Gastroesophageal sphincter (tissue), 4 donors: ENCODE measurements around the gene ANKRD36. TPM values are rescaled to one million over a fixed set of nuclear protein-coding genes. Genes with fewer than 3 reads are reported as not detected.
"Not testable (repeated sequence)": the region's sequence is repeated elsewhere in the genome, so short reads cannot be mapped to it uniquely, and the experiment has no call there.

Experiments
- ATAC-seq: fragments of 150-250 bp; one replicate; pipeline ENCODE4 v1.9.1; 2016; ENCODE audit warnings: mild to moderate bottlenecking, moderate library complexity
- H3K27ac ChIP-seq, 4 donors: fragments of 200-600 bp; sonication (generic) in 3 of 4; 1 replicate in 3 of 4; 2 replicates in 1 of 4; pipeline ENCODE4 v1.5.1; 2016 to 2019
- H3K27me3 ChIP-seq: fragments of 200-600 bp; sonication (generic); one replicate; pipeline ENCODE4 v1.5.1; 2019
- H3K36me3 ChIP-seq, 2 donors: fragments of 200-600 bp; sonication (generic); one replicate each; pipeline ENCODE4 v1.5.1; 2019; ENCODE audit warnings: control low read depth in 1 of 2
- H3K4me1 ChIP-seq, 3 donors: fragments of 200-600 bp; sonication (generic); 1 replicate in 2 of 3; 2 replicates in 1 of 3; pipeline ENCODE4 v1.5.1; 2016 to 2019; ENCODE audit warnings: control low read depth in 2 of 3
- H3K4me3 ChIP-seq, 2 donors: fragments of 200-600 bp; sonication (generic); one replicate each; pipeline ENCODE4 v1.5.1; 2019; ENCODE audit warnings: mild to moderate bottlenecking in 1 of 2, moderate library complexity in 1 of 2
- H3K9me3 ChIP-seq, 3 donors: fragments of 200-600 bp; sonication (generic); one replicate each; pipeline ENCODE4 v1.5.1; 2017 to 2019; ENCODE audit warnings: control low read depth in 2 of 3
- EP300 ChIP-seq: sonication (generic); formaldehyde crosslinking; IDR thresholded peaks from one replicate; pipeline ENCODE4 v1.6.1; 2017; ENCODE audit warnings: antibody characterized with exemption, mild to moderate bottlenecking
- POLR2A ChIP-seq, 2 donors: fragments of 450-650 bp; IDR thresholded peaks; one replicate each; pipeline ENCODE4 v1.6.1; 2017; ENCODE audit warnings: antibody characterized with exemption in 2 of 2, mild to moderate bottlenecking in 2 of 2, moderate library complexity in 1 of 2
- POLR2AphosphoS5 ChIP-seq: sonication (generic); formaldehyde crosslinking; IDR thresholded peaks from one replicate; pipeline ENCODE4 v1.6.1; 2017; ENCODE audit warnings: antibody characterized with exemption
- WGBS, 2 donors: methylation state at CpG; one replicate each; pipeline ENCODE4 v1.1.5; 2018; ENCODE audit warnings: low coverage in 1 of 2; 5-methylcytosine and 5-hydroxymethylcytosine counted together
- total RNA-seq, 4 donors: library from RNA; depleted of rRNA; stranded (reverse); fragments of >200 nt; gene quantifications; one replicate each; pipeline ENCODE4 v1.1.0, GENCODE V29; 2016
- TF ChIP-seq, protein P1 (sequence below), 4 experiments: fragments of 200-600 bp in 2 of 4; fragments of 450-650 bp in 2 of 4; sonication (generic) in 1 of 4; IDR thresholded peaks; one replicate each; pipeline ENCODE4 v1.5.1; 2017 to 2019; ENCODE audit warnings: antibody characterized with exemption in 4 of 4, mild to moderate bottlenecking in 2 of 4, moderate library complexity in 2 of 4

Gene ANKRD36
- total RNA-seq, 4 donors from 2014 or later, result 7.6 to 65.4 (median 24.8) TPM

DNA sequence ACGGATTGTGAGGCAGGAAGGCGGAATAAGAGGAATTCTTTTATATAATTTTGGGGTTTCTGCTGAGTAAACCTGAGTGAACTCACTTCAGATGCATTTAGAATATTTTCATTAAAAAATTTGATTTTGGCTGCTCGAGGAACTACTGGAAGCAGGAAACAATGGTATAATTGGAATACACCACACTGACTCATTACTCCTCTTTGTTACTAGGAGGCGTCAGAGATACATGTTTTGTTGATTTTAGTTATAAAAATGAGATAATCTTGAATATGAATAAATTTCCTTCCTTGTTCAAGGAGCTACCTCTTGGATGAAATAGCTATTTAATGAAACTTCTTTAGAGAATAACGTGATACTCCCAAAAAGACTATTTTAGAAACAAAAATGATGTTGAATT lies 97.4 kb downstream of the ANKRD36 start:
- 86 to 94% methylated on average over 5 of the region's 5 CpGs for WGBS, 2 donors
- H3K4me1 ChIP-seq, result no peaks in the 10 kb centered on the region
- no peaks in the 10 kb centered on the region for H3K27me3 ChIP-seq
- no peak for ATAC-seq
- TF ChIP-seq, protein P1, sequence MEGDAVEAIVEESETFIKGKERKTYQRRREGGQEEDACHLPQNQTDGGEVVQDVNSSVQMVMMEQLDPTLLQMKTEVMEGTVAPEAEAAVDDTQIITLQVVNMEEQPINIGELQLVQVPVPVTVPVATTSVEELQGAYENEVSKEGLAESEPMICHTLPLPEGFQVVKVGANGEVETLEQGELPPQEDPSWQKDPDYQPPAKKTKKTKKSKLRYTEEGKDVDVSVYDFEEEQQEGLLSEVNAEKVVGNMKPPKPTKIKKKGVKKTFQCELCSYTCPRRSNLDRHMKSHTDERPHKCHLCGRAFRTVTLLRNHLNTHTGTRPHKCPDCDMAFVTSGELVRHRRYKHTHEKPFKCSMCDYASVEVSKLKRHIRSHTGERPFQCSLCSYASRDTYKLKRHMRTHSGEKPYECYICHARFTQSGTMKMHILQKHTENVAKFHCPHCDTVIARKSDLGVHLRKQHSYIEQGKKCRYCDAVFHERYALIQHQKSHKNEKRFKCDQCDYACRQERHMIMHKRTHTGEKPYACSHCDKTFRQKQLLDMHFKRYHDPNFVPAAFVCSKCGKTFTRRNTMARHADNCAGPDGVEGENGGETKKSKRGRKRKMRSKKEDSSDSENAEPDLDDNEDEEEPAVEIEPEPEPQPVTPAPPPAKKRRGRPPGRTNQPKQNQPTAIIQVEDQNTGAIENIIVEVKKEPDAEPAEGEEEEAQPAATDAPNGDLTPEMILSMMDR (IDR thresholded peaks at IDR 0.05), result no peak
- TF ChIP-seq POLR2AphosphoS5, result no peak
- no peak for TF ChIP-seq EP300
- no peak for TF ChIP-seq POLR2A (IDR thresholded peaks at IDR 0.05)
- no peaks in the 10 kb centered on the region for H3K9me3 ChIP-seq
- no peak overlapping the region for H3K27ac ChIP-seq
- H3K4me3 ChIP-seq, result no peak overlapping the region
- peaks cover 7 to 66% of the 10 kb centered on the region in 2 donors for H3K36me3 ChIP-seq

DNA sequence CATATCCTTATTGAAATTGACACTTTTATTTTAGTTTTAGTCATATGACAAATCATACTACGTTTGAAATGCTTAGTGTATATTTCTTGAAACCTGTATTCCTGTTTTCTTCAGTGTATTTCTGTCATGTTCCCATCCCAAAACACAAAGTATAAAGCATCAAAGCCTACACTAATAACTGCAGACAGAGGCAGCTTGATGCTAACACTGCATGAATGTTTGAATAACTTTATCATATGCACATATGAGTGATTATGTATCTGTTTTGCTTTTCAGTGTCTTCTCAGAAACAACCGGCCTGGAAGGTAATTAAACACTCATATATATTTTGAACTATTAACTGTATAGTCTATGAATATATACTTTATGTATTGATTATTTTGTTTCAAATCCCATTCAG lies 102.1 kb downstream of the ANKRD36 start:
- not testable (repeated sequence) for H3K27ac ChIP-seq, H3K4me1 ChIP-seq, ATAC-seq, H3K9me3 ChIP-seq, H3K27me3 ChIP-seq, H3K4me3 ChIP-seq
- WGBS, 2 donors, result no CpG with 5 or more reads among the region's 2 CpGs
- H3K36me3 ChIP-seq, result peaks cover 7 to 55% of the 10 kb centered on the region in 2 donors

- not testable (repeated sequence) for H3K9me3 ChIP-seq, H3K27me3 ChIP-seq, ATAC-seq, H3K4me1 ChIP-seq, H3K4me3 ChIP-seq, H3K27ac ChIP-seq
- WGBS, 2 donors, result 100% methylated on average over 4 of the region's 10 CpGs; no CpG with 5 or more reads in 1 of the 2 donors
- H3K36me3 ChIP-seq, result peaks cover 0 to 26% of the 10 kb centered on the region in 2 donors
Observed at GRCh38 chr2:97230848-97231585, 118.1 kb downstream of the ANKRD36 start.

DNA sequence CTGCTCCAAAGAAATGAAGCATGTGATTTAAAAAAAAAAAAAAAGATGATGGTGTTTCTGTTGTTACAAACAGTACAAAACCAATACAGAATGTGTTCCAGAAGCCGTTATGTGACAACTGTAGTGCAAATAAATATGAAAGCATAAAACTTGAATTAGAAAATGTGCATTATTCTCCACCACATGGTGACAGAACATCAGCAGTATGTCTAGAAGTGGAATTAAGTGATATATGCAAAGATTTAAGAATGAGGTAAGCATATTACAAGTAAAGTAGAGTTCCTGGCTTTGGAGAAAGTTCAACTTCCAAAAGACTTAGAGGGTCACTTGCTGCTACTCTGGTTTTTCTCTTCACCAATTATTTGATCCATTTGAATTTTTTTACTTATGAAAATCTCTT lies 120.0 kb downstream of the ANKRD36 start:
- not testable (repeated sequence) for ATAC-seq, H3K9me3 ChIP-seq, H3K4me1 ChIP-seq, H3K27me3 ChIP-seq, H3K4me3 ChIP-seq, H3K27ac ChIP-seq
- 100% methylated on average over 1 of the region's 1 CpG; no CpG with 5 or more reads in 1 of the 2 donors for WGBS, 2 donors
- peaks cover 0 to 20% of the 10 kb centered on the region in 2 donors for H3K36me3 ChIP-seq

GRCh38 chr2:97233660-97234295 lies 120.8 kb downstream of the ANKRD36 start:
- not testable (repeated sequence) for H3K4me3 ChIP-seq, H3K27ac ChIP-seq, ATAC-seq, H3K4me1 ChIP-seq, H3K27me3 ChIP-seq, H3K9me3 ChIP-seq
- WGBS, 2 donors, result no CpG with 5 or more reads among the region's 2 CpGs
- peaks cover 0 to 20% of the 10 kb centered on the region in 2 donors for H3K36me3 ChIP-seq

DNA sequence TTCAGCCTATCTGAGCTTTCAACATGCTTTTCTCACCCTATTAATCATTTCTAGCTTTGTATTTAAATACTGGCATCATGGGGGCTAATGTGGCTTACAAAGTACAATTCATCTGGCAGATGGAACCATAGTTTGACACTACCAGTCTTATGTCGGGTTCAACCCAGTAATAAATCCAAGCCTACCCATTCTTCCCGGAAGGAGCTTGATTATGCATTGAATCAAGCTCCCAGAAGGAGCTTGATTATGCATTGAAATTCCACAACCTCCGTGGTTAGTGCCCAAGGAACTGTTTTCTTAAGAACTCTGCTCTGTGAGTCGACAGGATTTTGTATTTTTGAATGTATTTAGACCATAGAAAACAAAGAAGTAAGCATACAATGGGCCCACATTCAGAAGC lies 148.2 kb downstream of the ANKRD36 start:
- H3K27ac ChIP-seq, H3K27me3 ChIP-seq, H3K4me3 ChIP-seq, H3K9me3 ChIP-seq, H3K36me3 ChIP-seq, ATAC-seq, H3K4me1 ChIP-seq: not testable (repeated sequence)
- 11% methylated on average over 3 of the region's 4 CpGs; no CpG with 5 or more reads in 1 of the 2 donors for whole genome bisulfite sequencing, 2 donors

- ATAC-seq, H3K36me3 ChIP-seq, H3K27me3 ChIP-seq, H3K4me1 ChIP-seq, H3K27ac ChIP-seq, H3K4me3 ChIP-seq, H3K9me3 ChIP-seq: not testable (repeated sequence)
- WGBS, 2 donors, result no CpG with 5 or more reads among the region's 6 CpGs
Observed at GRCh38 chr2:97266449-97266848, 153.5 kb downstream of the ANKRD36 start.

- Histone ChIP-seq H3K9me3 (no peaks in the 10 kb centered on the region), H3K27me3 (no peaks in the 10 kb centered on the region), H3K4me3 (no peak overlapping the region), H3K27ac (no peak overlapping the region), H3K4me1 (no peaks in the 10 kb centered on the region), H3K36me3 (no peaks in the 10 kb centered on the region)
- WGBS, 2 donors, result 96 to 97% methylated on average over 7 to 10 of the region's 10 CpGs
- no peak for ATAC-seq
- no peak for TF ChIP-seq POLR2A (IDR thresholded peaks at IDR 0.05)
- no peak for TF ChIP-seq EP300
- no peak for TF ChIP-seq POLR2AphosphoS5
- TF ChIP-seq, protein P1 (IDR thresholded peaks at IDR 0.05), result no peak
Observed at GRCh38 chr2:97267411-97268074, 154.6 kb downstream of the ANKRD36 start.

DNA sequence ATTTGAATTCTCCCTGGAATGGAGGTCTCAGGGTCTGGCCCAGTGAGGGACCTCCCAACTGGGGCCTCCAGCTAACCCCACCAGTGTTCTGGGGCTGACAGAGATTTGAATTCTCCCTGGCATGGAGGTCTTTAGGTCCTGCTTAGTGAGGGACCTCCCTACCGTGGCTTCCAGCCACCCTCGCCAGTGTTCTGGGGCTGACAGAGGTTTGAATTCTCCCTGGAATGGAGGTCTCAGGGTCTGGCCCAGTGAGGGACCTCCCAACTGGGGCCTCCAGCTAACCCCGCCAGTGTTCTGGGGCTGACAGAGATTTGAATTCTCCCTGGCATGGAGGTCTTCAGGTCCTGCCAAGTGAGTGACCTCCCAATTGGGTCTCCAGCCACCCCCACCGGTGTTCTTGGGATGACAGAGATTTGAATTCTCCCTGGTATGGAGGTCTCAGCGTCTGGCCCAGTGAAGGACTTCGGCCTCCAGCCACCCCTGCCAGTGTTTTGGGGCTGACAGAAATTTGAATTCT lies 155.2 kb downstream of the ANKRD36 start:
- 78 to 100% methylated on average over 2 to 3 of the region's 6 CpGs for WGBS, 2 donors
- not testable (repeated sequence) for ATAC-seq, H3K4me3 ChIP-seq, H3K27ac ChIP-seq, H3K27me3 ChIP-seq, H3K9me3 ChIP-seq, H3K4me1 ChIP-seq, H3K36me3 ChIP-seq

- not testable (repeated sequence) for H3K9me3 ChIP-seq, H3K36me3 ChIP-seq, H3K4me3 ChIP-seq, H3K27me3 ChIP-seq, ATAC-seq, H3K27ac ChIP-seq, H3K4me1 ChIP-seq
- WGBS, 2 donors, result no CpG with 5 or more reads among the region's 4 CpGs
Observed at GRCh38 chr2:97276232-97276798, 163.4 kb downstream of the ANKRD36 start.
